GM12878 (cell line): ENCODE measurements around the gene FAM234A. TPM values are rescaled to one million over a fixed set of nuclear protein-coding genes. Genes with fewer than 3 reads are reported as not detected.

ENCODE experiments used
- BCL11A ChIP-seq: IDR thresholded peaks from 2 replicates; pipeline ENCODE4 v1.6.1; 2011; ENCODE audit warnings: low read depth, low read length
- CBFB ChIP-seq: IDR thresholded peaks from 2 replicates; pipeline ENCODE4 v1.6.1; 2016; ENCODE audit warnings: antibody characterized with exemption, low read depth
- CBX5 ChIP-seq: sonication (generic); IDR thresholded peaks from 2 replicates; pipeline ENCODE4 v1.6.1; 2016; ENCODE audit warnings: low read depth, moderate library complexity, mild to moderate bottlenecking, inconsistent platforms
- CREB1 ChIP-seq: IDR thresholded peaks from 2 replicates; pipeline ENCODE4 v1.6.1; 2012; ENCODE audit warnings: low read depth, mild to moderate bottlenecking, inconsistent platforms
- GATAD2B ChIP-seq: fragments of 450-650 bp; conservative IDR thresholded peaks from 2 replicates; pipeline ENCODE4 v1.6.1; 2017; ENCODE audit warnings: low read depth, mild to moderate bottlenecking, moderate library complexity
- IRF5 ChIP-seq: fragments of 450-650 bp; IDR thresholded peaks from 2 replicates; pipeline ENCODE4 v1.6.1; 2017; ENCODE audit warnings: borderline replicate concordance
- KAT2A ChIP-seq: conservative IDR thresholded peaks from 2 replicates; pipeline ENCODE4 v1.6.1; 2011; ENCODE audit warnings: low read depth, low read length; ENCODE audit not compliant: control insufficient read depth
- KDM1A ChIP-seq: fragments of 200-600 bp; sonication (generic); IDR thresholded peaks from 2 replicates; pipeline ENCODE4 v1.6.1; 2016; ENCODE audit warnings: borderline replicate concordance
- MEF2B ChIP-seq: fragments of 450-650 bp; IDR thresholded peaks from 2 replicates; pipeline ENCODE4 v1.6.1; 2018; ENCODE audit warnings: mild to moderate bottlenecking, moderate library complexity; ENCODE audit not compliant: partially characterized antibody, poor library complexity, severe bottlenecking
- MTA3 ChIP-seq: IDR thresholded peaks from 2 replicates; pipeline ENCODE4 v1.6.1; 2012; ENCODE audit warnings: low read length, inconsistent platforms, borderline replicate concordance
- NR2C1 ChIP-seq: fragments of 450-650 bp; IDR thresholded peaks from 2 replicates; pipeline ENCODE4 v1.6.1; 2017; ENCODE audit warnings: antibody characterized with exemption, mild to moderate bottlenecking, moderate library complexity
- PAX8 ChIP-seq: fragments of 450-650 bp; IDR thresholded peaks from 2 replicates; pipeline ENCODE4 v1.6.1; 2017; ENCODE audit warnings: mild to moderate bottlenecking, moderate library complexity
- RCOR1 ChIP-seq: conservative IDR thresholded peaks from 2 replicates; pipeline ENCODE4 v1.6.1; 2012; ENCODE audit warnings: low read depth, low read length, improper control_type of control experiment
- RELB ChIP-seq: fragments of 450-650 bp; IDR thresholded peaks from 2 replicates; pipeline ENCODE4 v1.6.1; 2017; ENCODE audit warnings: low read depth, mild to moderate bottlenecking, moderate library complexity
- SKIL ChIP-seq: fragments of 450-650 bp; IDR thresholded peaks from 2 replicates; pipeline ENCODE4 v1.6.1; 2017; ENCODE audit warnings: mild to moderate bottlenecking, low read depth, inconsistent platforms; ENCODE audit not compliant: poor library complexity, severe bottlenecking
- SMAD5 ChIP-seq: IDR thresholded peaks from 2 replicates; pipeline ENCODE4 v1.6.1; 2016; ENCODE audit warnings: antibody characterized with exemption, low read depth
- SMARCA5 ChIP-seq: fragments of 450-650 bp; IDR thresholded peaks from 2 replicates; pipeline ENCODE4 v1.6.1; 2017; ENCODE audit warnings: mild to moderate bottlenecking
- SUZ12 ChIP-seq: fragments of 200-600 bp; sonication (generic); IDR thresholded peaks from one replicate; pipeline ENCODE4 v1.6.1; 2018; ENCODE audit warnings: antibody characterized with exemption, mild to moderate bottlenecking; ENCODE audit not compliant: unreplicated experiment
- USF2 ChIP-seq: IDR thresholded peaks from 2 replicates; pipeline ENCODE4 v1.6.1; 2011; ENCODE audit warnings: low read depth, low read length, improper control_type of control experiment, borderline replicate concordance
- ZBED1 ChIP-seq: IDR thresholded peaks from 2 replicates; pipeline ENCODE4 v1.6.1; 2016; ENCODE audit warnings: borderline replicate concordance
- ZBTB33 ChIP-seq: fragments of 450-650 bp; IDR thresholded peaks from 2 replicates; pipeline ENCODE4 v1.6.1; 2017; ENCODE audit warnings: mild to moderate bottlenecking
- ZNF217 ChIP-seq: fragments of 450-650 bp; IDR thresholded peaks from 2 replicates; pipeline ENCODE4 v1.6.1; 2017; ENCODE audit warnings: antibody characterized with exemption, mild to moderate bottlenecking
- ZNF622 ChIP-seq: fragments of 450-650 bp; IDR thresholded peaks from 2 replicates; pipeline ENCODE4 v1.6.1; 2017; ENCODE audit warnings: mild to moderate bottlenecking, inconsistent platforms
- polyA plus RNA-seq, 11 experiments: library from polyadenylated mRNA; depleted of rRNA in 4 of 11; unstranded in 6 of 11; stranded (reverse) in 5 of 11; fragments of >200 nt; fragmentation: Nextera tagmentation in 4 of 11; fragmentation: Illumina TruSeq in 1 of 11; extraction: Ambion mirVana in 4 of 11; extraction: Trizol in 1 of 11; gene quantifications; 1 replicate in 1 of 11; 2 replicates in 10 of 11; pipeline versions ENCODE4 v1.2.1 to v1.2.3, GENCODE V29; 2011 to 2016; ENCODE audit warnings: inconsistent platforms in 2 of 11, missing spikeins in 2 of 11, low read depth in 1 of 11
- total RNA-seq, 4 experiments: library from RNA; depleted of rRNA in 3 of 4; stranded (reverse); fragments of >200 nt in 3 of 4; fragmentation: Illumina TruSeq in 1 of 4; extraction: Trizol in 1 of 4; gene quantifications; 2 replicates each; pipeline versions ENCODE4 v1.2.1 to v1.2.3, GENCODE V29; 2013 to 2021

Gene FAM234A
- total and polyA plus RNA-seq, 10 of the 15 experiments (the other 5 are each of a cell fraction or from before 2014, with no cell fraction given) = 1.6 to 37.6 (median 17.3) TPM

GRCh38 chr16:234468-235305 is at the start of gene FAM234A (continued):
- no peak for TF ChIP-seq CBX5
- TF ChIP-seq RCOR1 = no peak
- no peak for TF ChIP-seq PAX8
- TF ChIP-seq SKIL = peak; percentile 47
- TF ChIP-seq MTA3 = no peak
- no peak for TF ChIP-seq ZNF622
- no peak for TF ChIP-seq MEF2B
- 0 out of 2 replicates have a peak, but pooled peaks have one; percentile 31 for TF ChIP-seq BCL11A
- peak; percentile 80 for TF ChIP-seq SMARCA5
- TF ChIP-seq SMAD5 = peak; percentile 12; the same call in 1 of the 2 replicates
- no peak; the same call in 1 of the 2 replicates for TF ChIP-seq ZNF217
- peak; percentile 89 for TF ChIP-seq CREB1
- peak; percentile 70 for TF ChIP-seq NR2C1
- no peak for TF ChIP-seq IRF5
- no peak for TF ChIP-seq ZBTB33
- no peak for TF ChIP-seq USF2
- peak; percentile 91 for TF ChIP-seq GATAD2B
- no peak for TF ChIP-seq KAT2A
- TF ChIP-seq SUZ12 = no peak
- TF ChIP-seq RELB = peak; percentile 43; the same call in 1 of the 2 replicates
- no peak for TF ChIP-seq KDM1A
- peak; percentile 69; the same call in 1 of the 2 replicates for TF ChIP-seq CBFB
- TF ChIP-seq ZBED1 = peak; percentile 33; the same call in 1 of the 2 replicates
